GM18519 (cell line): ENCODE measurements around the gene KDM5B.

Experiments
- ATAC-seq: cut with Tn5 transposase; IDR thresholded peaks from one replicate; pipeline ENCODE4 v1.9.1; 2021; ENCODE audit warnings: mild to moderate bottlenecking, moderate library complexity; ENCODE audit not compliant: unreplicated experiment, low FRiP score

Gene KDM5B

DNA sequence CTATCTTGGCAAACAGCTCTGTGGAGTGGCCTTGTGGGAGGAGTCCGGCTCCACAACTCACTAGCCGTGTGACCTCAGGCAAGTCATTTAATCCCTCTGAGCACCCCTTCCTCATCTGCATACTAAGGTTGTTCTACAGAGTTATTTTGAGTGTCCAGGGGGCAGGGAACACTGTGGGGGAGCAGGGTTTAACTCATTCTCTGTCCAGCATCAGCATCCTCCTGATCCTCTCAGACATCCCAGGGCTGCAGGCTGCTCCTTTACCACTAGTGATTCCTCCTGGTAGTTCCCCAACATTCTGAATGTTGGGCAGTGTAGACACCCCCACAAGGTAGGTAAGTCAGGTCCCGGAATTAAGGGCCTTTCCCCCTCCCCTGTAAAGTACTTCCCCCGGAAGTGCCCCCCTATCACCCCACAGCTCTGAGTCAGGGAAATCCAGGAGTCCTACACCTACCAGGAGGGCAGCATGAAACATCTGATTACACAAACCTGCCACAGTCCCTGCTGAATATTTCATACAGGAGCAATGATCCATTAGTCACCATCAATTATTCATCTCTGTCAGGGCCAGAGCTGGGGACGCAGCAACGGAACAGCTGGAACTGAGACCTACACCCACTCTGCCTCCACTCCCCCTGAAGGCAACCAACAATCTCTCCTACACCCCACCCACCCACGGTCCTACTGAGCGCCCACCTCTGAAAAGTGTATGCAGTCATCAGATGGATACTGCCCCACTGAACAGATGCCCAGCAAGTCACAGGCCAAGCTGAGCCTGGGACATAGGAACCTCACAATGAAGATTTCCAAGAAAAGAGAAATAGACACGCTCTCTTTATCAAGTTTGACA, 118.5 kb downstream of the KDM5B start:
- ATAC-seq: no peak

DNA sequence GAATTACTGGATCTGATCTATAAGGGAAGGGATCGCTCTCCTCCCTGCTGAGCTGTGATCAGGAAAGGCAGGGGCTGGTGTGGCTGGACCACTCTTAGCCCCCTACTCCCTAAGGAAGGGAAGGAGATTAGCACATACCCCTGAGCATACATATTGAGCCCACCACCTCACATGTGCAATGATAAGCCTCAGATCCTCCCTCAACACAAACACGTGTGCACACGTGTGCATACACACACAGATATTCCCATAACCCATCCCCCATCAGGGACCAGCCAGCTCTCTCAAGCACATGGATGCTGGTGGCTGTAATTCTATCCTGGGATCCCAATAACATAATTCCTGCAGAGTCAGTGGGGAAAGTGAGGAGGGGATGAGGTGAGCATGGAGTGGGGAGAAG, 119.1 kb downstream of the KDM5B start:
- ATAC-seq: no peak

DNA sequence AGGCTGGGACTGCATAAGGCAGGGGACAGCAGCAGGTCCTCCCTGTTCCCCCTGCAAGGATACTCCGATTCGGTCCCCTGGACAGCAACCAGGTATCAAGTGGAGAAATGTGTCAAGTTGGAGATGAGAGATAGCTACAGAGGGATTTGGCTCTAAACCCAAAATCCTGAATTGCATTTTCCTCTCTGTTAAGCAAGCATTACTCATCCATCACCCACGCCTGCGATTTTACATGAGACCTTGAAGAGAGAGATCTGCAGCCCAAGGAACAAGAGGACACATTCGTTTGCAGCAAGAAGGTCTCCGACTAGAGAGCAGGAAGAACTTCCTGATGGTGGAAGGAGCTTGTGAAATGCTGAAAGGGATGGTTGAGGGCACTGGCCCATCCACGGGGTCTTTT, 119.8 kb downstream of the KDM5B start:
- ATAC-seq: no peak

DNA sequence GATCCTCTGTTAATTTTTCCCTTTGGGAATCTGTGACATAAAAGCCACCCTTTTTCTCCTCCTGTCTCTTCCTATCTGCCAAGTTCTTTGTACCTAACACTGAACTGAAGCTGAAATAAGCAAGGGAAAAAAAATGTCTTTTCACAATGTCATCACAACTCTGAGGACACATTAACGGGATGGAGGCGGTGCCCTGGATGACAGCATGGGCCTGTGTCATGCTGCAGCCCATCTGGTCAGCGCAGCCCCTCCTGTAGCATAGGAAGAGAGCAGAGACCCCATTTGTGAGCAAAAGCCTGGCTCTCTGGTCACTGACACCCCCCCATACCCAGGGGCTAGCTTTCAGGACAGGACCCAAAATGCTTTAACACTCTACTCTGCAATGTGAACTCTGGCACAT, 120.4 kb downstream of the KDM5B start:
- ATAC-seq: no peak

DNA sequence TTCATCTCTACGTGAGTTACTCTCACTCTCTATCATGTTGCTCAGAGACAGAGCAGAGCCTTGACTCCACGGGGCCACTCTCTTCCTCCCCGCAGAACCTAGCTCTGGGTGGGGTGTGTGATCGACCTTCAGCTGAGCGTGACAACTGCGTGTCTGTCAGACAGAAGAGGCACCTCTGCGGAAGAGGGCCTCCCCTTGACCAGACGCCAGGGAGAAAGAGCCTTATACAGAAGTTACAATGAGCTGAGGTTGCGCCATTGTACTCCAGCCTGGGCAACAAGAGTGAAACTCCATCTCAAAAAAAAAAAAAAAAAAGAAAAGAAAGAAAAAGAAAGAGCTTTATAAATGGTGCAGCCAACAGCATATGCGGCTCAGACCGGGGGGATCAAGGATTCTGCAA, 120.9 kb downstream of the KDM5B start:
- ATAC-seq: no peak

DNA sequence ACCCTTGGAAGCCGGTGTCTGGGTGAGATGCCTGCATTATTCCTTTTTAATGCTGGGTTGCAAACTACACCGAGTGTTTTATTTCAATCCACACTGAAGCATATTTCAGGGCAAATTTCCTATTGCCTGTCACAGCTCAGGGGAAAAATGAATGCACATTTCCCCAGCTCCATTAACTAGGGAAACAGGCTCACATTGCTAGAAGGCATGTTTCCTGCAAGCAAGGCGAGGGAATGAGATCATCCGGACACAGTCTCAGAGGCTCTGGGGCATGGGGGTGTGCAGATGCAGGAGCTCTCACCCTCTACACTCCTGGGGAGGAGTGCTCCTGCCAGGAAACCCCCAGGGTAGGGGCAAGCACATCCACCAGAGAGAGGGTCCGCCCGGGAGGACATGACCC, 122.6 kb downstream of the KDM5B start:
- ATAC-seq: no peak

DNA sequence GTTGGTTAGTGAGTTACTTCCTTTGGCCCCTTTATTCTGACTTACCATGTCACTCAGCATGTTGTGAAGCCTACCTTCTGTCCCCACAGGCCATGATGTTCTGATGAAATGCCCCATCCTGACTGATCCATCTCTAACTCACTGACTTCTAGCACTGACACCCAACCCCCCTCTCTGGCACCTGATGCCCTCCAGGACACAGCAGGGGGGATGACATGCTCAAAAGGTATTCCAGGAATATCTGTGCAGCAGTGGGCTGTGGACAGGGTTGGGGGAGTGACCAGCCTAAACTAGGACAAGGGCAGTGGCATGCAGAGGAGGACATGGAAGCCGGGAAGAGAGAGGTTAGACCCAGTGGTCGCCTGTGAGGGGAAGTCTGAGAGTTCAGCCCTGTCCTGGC, 123.5 kb downstream of the KDM5B start:
- no peak for ATAC-seq

DNA sequence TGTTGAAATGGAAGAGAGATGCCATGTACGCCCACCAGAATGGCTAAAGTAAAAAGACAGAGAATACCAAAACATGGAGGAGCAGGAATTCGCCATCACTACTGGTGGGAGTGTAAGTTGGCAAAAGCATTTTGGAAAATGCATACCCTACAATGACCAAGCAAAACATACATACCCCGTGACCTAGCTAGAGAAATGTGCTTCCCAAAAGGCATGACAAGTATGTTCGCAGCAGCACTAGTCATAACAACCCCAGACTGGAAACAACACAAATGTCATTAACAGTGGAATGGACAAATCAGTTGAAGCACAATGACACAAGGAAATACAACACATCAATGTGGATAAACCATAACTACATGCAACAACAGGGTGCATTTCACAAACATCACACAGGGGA, 125.2 kb downstream of the KDM5B start:
- no peak for ATAC-seq

DNA sequence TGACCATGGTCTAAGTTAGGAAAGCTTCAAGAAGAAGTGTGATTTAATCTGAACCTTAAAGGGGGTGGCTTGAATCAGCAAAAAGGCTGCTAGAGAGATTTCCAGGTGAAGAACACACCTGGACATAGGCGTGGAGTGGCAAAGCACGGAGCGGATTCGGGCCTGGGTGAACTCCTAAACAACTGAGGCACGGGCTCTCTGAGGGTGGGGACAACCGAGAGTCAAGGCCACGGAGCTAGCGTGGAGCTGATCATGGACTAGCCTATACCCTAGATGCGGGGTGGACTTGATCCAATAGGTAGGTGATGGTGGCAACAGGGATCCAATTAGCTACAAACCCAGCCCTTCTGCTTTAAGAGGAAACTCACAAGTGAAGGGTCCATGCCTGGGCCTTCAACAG, 125.7 kb downstream of the KDM5B start:
- no peak for ATAC-seq

DNA sequence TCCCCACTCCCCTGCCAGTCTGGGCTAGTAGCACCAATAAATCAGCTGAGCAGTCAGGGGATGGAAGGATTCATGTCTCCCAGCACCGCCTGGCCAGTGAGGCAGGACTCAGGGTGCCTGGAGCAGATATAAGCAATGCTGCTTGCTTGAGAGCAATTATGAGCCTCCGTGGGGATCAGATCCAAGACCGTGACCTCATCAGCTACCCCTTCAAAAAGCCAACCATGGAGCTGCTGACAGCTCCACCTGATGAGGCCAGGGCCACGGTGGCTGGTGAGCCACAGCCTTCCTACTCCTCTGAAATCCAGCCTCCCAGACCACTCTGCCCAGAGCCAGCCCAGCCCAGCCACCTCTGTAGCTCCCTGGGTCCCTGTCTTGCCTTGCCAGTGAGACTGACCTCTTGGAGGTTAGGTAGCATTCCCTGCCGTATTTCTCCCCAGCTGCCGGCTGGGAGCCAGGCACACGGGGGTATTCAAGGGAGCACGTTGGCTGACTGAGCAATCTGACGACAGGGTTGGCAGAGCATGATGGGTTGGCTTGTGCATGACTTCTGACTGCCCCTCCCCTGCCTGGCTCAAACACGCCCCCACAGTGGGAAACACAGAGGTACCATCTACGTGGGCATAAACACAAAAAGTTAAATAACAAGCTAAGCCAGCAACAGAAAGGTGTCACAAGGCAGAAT, 126.3 kb downstream of the KDM5B start:
- ATAC-seq: no peak

DNA sequence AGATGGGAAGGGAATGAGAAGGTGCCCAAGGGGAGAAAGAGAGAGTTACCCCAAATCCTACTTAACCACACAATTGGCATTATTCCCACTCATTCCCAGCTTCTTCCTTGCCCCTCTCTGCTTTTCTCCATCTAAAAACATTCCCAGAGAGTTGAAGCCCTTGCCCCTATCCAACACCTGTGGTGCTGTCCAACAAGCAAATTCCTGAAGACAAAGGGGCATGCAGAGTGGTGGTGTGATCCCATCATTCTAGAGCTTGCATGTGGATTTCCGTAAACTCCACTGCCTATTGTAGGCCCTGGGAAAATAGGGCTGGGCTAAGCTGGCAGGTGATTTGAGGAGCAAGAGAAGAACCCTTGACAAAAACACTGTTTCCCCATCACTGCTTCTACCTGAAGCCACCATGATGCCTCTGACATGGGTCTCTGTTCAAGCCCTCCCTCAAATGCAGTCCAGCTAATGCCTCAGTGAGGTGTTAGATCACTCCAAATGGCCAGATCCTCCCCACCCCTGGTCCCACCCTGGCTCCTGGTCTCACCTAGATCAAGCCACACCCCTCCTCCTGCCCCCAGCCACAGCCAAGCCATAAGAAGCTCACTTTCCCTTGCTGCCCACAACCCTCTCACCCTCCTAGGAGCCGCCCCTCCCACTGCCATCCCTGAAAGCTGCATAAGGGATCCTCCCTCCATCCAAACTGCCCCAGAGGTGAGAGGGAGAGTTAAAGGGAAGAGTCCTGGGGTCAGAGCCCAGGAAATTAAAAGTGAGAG, 127.5 kb downstream of the KDM5B start:
- ATAC-seq: no peak

DNA sequence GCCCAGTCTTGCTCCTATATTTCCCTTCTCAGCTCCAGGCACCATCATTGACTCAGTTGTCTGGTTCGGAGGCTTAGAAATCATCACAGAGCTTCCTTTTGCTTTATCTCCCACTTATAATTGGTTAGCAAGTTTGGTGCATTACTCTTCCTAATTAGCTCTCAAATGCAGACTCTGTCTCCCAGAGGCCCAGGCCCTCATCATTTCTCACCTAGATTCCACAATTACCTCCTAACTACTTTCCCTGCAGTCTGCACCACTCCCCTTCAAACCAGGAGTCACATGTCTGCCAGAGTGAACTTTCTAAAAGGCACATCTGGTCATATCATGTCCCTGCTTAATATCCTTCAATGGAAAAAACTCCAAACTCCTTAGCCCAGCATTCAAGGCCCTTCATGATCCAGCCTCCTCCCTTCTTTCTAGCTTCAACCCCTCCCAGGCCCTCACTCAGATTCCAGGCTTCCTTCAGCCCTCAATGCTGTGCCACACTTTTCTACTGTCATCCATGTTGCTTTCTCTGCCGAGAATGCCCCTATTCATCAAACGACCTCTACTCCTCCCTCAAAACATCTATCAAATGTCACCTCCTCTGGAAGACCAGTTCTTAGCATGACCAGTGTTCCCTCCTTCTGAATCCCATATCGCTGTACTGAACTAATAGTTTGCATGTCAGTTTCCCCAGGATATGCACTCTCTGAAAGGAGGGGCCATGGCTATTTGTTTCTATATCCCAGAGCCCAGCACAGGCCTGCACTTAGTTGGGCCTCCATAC, 128.6 kb downstream of the KDM5B start:
- ATAC-seq: no peak

DNA sequence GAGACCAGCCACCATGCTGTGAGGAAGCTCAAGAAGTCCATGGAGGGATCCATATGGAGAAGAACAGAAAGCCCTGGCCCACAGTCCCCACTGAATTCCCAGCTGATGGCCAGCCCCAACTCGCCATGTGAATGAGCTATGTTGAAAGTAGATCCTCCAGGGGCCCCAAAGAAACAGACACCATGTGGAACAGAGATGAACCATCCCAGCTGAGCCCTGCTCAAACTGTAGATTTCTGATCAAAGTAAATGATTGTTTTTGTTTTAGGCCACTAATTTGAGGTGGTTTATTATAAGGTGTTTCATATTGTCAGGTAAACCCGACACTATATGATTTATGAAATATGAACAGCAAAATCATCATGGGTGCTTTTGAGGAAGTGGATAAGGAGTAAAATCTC, 130.8 kb downstream of the KDM5B start:
- ATAC-seq: no peak
